ENCODE results near the gene USP4. TPM values are rescaled to one million over a fixed set of nuclear protein-coding genes. Genes with fewer than 3 reads are reported as not detected.
"Not testable (repeated sequence)": the region's sequence is repeated elsewhere in the genome, so short reads cannot be mapped to it uniquely, and the experiment has no call there.

Gene USP4
- polyA plus RNA-seq, 4 donors: 54.5 to 77.4 (median 67.3) TPM

- DNase-seq (ENCODE audit: low read depth in 4 of 4, low spot score in 2 of 4): no peak
Observed at GRCh38 chr3:49352890-49353421, 13.1 kb upstream of the USP4 start.

GRCh38 chr3:49352281-49352680 is 12.4 kb upstream of the USP4 start:
- no peak for DNase-seq (ENCODE audit: low read depth in 4 of 4, low spot score in 2 of 4)

DNA sequence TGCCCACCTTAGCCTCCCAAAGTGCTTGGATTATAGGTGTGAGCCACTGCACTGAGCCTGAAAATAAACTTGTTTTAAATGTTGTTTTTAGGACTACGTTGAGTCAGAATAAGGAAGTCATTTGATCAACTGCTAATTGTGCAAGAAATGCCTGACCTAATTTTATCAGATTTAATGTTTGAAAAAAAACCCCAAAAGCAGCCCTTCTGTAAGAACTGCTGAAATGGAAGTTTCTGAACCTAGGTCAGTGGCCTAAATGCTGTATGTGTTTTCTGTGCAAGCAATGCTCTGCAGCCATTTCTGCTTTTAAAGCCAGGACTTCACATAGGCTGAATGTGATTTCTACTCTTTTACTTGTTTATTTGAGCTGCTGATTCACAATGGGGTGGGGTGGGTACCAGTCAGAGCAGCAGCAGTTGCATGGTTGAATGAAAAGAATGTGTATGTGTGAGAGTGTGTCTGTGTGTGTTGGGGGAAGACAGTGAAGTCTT is 11.7 kb upstream of the USP4 start:
- DNase-seq (ENCODE audit: low read depth in 4 of 4, low spot score in 2 of 4): no peak

DNA sequence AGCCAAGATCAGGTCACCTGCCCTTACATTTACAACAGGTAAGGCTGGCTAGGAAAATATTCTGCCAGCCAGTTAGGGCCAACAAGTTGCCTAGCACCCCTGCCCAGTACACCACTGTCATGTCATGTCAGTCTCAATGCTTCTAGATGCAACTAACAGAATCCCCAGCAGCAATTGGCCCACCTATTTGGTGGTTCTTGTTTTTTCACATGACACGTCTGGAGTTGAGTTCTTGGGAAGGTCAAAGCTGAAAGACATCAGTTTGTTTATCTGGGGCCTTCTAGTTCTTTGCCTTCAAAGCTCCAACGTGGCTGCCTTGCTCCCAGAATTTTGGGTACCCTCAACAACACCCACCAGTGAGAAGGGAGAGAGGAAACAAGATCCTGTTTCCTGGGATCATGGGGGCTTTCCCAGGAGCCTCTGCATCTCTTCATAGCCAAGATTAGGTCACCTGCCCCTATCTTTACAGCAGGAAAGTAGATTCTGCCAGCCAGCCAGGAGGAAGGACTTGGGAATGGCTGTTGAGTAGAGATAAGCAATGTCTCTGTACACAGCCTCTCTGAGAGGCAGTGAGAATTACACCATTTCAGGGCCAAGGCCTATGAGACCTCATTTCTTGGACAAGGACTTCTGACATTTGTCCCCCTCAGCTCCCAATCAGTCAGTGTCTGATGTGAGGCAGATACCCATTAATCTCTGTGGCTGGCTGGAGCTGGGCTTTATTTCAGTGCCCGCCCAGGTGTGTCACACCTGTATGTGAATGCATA is 9.7 kb upstream of the USP4 start:
- no peak for DNase-seq (ENCODE audit: low read depth in 4 of 4, low spot score in 2 of 4)

- DNase-seq (ENCODE audit: low read depth in 4 of 4, low spot score in 2 of 4): not testable (repeated sequence)
Observed at GRCh38 chr3:49348361-49348760, 8.5 kb upstream of the USP4 start.

- DNase-seq (ENCODE audit: low read depth in 4 of 4, low spot score in 2 of 4): no peak
Observed at GRCh38 chr3:49346797-49347251, 7.0 kb upstream of the USP4 start.

DNA sequence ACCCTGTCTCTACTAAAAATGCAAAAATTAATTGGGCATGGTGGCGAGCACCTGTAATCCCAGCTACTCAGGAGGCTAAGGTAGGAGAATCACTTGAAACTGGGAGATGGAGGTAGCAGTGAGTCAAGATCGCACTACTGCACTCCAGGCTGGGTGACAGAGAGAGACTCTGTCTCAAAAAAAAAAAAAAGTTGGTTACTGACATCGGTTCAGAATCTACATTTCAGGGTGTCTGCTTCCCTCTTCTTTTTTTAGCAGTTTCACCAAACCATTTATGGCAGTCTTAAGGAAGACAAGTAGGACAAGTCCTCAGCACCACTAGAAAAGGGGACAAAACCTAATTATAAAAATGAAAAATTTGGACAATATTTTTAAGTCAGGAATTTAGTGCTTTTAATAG is 3.3 kb upstream of the USP4 start:
- no peak for DNase-seq (ENCODE audit: low read depth in 4 of 4, low spot score in 2 of 4)

DNA sequence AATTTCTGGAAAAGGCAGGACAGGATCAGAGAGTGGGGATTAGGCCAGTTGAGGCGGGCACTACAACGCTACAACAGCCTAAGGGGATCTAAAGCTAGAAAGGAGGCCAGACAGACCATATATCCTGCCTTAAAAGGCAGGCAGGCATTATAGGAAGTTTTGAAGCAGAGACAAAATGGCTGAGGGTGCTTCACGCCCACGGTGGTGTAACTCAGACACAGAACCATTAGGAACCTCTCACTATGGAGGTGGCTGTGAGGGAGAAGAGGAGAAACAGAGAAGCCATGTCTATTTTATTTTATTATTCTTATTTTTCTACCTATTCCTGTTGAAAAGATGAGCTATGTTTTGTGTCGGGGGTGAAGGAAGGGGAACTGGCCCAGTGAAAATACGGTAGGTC is 2.1 kb upstream of the USP4 start:
- DNase-seq (ENCODE audit: low read depth in 4 of 4, low spot score in 2 of 4): no peak

DNA sequence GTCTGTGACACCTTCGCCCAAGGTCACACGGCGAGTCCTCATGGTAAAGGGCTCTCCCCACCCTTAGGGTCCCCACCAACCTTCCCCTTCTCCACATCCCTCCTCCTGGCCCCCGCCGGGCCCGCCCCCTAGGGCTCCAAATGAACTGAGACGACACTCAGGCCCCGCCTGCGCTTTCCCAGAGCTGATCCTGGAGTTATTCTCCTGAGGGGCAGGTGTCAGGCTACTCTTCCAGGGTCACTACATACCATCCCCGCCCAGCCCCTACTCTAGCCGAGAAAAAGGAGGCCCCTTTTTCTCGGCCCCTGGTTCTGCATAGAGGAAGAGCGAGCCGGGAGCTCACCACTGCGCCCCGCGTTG is 292 bp downstream of the USP4 start:
- no peak for DNase-seq (ENCODE audit: low read depth in 4 of 4, low spot score in 2 of 4)

DNA sequence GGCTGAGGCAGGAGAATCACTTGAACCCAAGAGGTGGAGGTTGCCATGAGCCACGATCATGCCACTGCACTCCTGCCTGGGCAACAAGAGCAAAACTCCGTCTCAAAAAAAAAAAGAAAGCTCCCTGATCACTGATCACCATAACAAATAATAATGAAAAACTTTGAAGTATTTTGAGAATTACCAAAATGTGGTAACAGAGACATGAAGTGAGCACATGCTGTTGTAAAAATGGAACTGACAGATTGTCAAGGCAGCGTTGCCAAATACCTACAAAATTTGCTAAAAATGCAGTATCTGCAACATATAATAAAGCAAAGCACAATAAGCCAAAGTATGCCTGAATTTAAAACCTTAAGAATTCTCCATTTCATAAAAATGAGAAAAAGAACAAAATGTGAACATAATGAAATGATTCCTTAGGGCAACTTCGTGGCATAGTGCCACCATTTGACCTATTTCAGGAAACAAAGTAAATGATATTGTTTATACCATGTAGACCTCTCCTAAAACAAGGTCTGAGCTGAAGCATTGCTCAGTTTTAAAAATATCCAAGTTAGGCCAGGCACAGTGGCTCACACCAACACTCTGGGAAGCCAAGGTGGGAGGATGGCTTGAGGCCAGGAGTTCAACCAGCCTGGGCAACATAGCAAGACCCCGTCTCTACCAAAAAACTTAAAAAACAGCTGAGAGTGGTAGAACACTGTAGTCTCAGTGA is 5.8 kb downstream of the USP4 start:
- DNase-seq (ENCODE audit: low read depth in 4 of 4, low spot score in 2 of 4): no peak

DNA sequence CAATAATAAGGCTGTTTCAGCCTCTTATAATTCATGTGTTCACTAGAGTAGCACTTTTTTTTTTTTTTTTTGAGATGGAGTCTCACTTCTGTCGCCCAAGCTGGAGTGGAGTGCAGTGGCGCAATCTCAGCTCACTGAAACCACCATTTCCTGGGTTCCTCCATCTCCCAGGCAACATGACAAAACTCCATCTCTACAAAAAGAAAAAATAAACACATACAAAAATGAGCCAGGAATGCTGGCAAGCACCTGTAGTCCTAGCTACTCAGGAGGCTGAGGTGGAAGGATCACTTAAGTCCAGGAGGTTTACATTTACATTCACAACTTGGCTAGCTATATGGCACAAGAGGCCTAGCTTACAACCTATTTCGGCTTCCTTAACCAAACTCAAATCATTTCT is 6.8 kb downstream of the USP4 start:
- DNase-seq (ENCODE audit: low read depth in 4 of 4, low spot score in 2 of 4): no peak

GRCh38 chr3:49329186-49329585 is 10.7 kb downstream of the USP4 start:
- DNase-seq (ENCODE audit: low read depth in 4 of 4, low spot score in 2 of 4): no peak

DNA sequence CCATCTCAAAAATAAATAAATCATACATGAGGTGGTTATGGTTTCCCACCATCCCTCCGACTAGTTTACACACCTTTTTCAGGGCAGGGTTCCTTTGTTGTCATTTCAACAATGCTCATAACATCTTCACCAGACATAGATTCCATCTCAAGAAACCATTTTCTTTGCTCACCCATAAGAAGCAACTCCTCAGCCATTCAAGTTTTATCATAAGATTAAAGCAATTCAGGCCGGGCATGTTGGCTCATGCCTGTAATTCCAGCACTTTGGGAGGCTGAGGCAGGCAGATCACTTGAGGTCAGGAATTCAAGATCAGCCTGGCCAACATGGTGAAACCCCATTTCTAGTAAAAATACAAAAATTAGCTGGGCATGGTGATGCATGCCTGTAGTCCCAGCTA is 11.5 kb downstream of the USP4 start:
- not testable (repeated sequence) for DNase-seq (ENCODE audit: low read depth in 4 of 4, low spot score in 2 of 4)

DNA sequence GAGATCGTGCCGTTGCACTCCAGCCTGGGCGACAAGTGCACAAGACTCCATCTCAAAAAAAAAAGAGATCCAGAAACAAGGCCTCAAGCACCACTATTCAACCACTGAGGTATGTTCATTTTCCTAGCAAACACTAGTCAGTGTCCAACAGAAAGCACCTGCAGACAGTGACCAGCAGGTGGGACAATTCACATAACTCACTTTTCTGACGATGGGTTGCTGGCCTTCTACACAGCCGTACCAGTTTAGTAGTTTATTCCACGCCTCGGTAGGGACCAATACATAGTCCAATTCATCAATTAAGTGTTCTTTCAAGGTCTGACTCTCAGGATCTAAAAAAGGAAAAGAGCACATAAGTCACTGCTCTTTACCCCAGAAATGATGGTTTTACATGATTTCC is 12.4 kb downstream of the USP4 start:
- DNase-seq (ENCODE audit: low read depth in 4 of 4, low spot score in 2 of 4): no peak

GRCh38 chr3:49324768-49325167 is 15.1 kb downstream of the USP4 start:
- no peak for DNase-seq (ENCODE audit: low read depth in 4 of 4, low spot score in 2 of 4)

DNA sequence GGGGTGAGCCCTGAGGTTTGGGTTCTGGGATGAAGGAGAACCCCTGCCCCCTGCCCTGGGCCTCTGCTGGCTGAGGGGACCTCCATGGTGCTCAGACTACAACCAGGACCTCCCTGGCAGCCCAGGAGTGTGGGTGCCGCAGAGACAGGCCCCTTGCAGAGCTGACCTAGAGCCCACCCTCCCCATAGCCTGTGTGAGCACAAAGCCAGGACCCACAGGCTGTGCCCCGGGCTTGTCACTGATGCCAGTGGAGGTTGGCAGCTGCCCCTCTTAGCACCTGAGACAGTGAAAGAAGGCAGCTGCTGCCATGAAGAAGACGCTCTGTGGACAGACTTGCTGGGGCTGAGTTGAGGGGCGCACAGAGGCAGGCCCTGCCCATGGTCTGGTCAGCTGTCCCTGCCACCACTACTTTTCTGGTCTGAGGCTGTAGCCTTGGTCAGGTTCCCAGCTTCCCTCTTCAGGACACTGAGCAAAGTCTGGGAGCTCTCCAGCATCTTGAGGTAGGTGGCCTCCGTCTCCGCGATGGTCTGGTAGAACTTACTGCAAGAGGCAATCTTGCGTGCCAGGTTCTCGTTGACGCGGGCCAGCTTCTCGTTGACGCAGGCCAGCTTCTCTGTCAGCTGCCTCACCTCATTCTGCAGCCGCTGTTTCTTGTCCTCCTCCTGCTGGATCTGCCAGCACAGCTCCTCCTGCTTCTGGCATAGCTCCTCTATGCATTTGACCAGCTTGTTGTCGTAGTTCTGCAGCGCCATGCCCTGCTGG is 23.0 kb downstream of the USP4 start:
- no peak for DNase-seq (ENCODE audit: low read depth in 4 of 4, low spot score in 2 of 4)

DNA sequence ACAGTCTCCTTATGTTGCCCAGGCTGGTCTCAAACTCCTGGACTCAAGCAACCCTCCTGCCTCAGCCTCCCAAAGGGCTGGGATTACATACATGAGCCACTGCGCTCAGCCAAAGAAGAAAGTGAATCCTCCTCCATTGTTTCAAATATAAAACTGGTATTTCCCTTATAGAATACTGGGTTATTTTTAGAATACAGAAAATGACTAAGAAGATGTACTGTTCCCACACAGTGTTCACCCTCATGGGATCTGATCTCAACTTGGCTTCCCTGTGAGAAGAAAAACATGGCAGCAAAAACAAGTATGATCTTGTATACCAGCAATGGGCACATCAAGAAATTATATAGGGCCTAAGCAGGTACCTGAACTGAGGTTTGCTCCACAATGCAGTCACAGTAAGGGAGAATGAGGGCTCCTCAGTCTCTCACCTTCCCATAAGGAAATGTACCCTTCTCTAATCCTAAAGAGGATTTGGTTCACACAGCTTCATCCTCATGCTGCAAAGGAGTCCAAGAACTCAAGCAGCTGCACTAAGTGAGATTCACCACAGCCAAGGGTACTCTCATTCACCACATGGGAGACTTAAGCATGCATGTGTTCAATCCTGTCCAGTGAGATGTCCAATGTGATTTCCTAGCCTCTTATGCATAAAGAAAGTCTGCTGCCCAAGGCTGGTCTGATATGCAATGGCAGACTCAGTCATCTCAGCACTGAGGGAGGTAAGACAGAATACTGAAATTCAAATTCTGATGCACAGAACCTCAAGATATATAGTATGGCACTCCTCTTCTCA is 25.8 kb downstream of the USP4 start:
- no peak for DNase-seq (ENCODE audit: low read depth in 4 of 4, low spot score in 2 of 4)

DNA sequence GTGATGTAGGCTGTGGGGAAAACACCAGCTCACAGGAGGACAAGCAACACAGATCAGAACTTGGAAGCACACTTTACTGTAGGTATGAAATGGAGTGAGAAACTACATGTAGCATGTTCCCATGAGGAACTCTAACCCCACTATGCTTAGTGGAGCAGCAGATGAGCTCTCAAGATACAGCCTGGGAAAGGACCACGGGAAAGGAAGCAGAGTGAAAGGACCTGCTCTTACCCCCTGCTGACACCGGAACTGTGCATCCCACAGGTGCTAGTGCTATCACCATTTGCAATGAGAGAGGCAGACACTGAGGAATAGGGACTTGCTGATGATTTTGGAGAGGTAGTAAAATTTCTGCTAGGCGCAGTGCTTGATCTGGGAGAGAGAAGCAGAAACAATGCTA is 28.6 kb downstream of the USP4 start:
- no peak for DNase-seq (ENCODE audit: low read depth in 4 of 4, low spot score in 2 of 4)

GRCh38 chr3:49310677-49311076 is 29.2 kb downstream of the USP4 start:
- no peak for DNase-seq (ENCODE audit: low read depth in 4 of 4, low spot score in 2 of 4)

GRCh38 chr3:49305608-49306007 is 34.2 kb downstream of the USP4 start:
- no peak for DNase-seq (ENCODE audit: low read depth in 4 of 4, low spot score in 2 of 4)

Data from left renal cortex interstitium (tissue), 4 donors.